Ammon's horn (tissue), 1 donor: ENCODE data around the gene LGMN.

ENCODE experiments used
- DNase-seq: peaks from one replicate; pipeline ENCODE4 v3.0.0-alpha.2; 2016; ENCODE audit warnings: low spot score

The LGMN gene

GRCh38 chr14:92675976-92676375 is 72.5 kb downstream of the LGMN start:
- no peak for DNase-seq

DNA sequence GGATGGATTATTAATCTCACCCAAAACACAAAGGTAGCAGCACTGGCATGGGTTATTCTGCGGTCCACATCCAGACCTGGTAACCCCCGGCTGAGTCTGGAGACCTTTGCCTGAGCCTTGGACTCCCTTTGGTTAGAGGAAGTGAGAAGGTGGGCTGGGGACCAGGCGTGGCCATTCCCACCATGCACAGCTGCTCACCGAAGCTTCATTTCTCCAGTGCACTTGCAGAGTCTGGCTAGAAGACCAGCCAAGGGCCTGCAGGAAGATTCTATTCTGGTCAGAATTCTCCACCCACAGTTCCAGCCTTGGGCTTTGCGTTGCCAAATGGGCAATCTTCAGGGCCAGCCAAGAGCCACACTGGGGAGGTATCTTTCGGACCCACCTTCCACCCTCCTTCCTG is 73.0 kb downstream of the LGMN start:
- DNase-seq: no peak

GRCh38 chr14:92673601-92674150 is 74.8 kb downstream of the LGMN start:
- no peak for DNase-seq

DNA sequence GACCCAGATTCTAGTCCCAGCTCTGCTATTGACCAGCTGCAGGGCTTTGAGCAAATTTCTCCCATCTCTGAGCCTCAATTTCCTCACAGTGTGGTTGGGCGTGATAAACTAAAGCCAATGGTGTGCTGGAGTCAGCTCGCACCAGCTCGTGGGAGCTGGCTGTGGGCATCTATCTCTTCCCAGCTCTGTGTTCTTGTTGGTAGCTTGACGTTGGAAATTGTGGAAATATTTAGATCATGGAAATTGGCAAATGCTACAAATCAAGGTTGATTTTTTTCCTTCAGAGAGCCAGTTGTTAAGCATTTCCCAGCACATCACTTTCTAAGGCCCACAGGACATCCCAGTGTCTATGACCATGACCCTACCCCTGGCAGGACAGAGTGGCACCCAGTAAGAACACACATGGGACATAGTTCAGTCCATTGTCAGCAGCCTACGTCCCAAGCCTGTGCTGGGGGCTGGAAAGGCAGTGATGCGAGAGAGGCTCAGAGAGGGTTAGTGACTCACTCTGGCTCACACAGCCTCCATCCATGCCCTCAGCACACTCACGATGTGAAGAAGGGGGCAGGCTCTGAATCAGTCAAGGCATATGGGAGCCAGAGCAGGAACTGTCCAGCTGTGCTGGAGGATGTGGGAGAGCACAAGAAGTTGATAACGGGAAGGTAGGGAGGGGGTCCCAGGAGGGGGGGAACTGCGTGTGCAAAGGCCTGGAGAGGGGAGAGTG is 77.6 kb downstream of the LGMN start:
- no peak for DNase-seq

GRCh38 chr14:92670160-92670559 is 78.3 kb downstream of the LGMN start:
- DNase-seq: no peak

- no peak for DNase-seq
These were observed 80.0 kb downstream of the LGMN start for GRCh38 chr14:92668276-92668973.

DNA sequence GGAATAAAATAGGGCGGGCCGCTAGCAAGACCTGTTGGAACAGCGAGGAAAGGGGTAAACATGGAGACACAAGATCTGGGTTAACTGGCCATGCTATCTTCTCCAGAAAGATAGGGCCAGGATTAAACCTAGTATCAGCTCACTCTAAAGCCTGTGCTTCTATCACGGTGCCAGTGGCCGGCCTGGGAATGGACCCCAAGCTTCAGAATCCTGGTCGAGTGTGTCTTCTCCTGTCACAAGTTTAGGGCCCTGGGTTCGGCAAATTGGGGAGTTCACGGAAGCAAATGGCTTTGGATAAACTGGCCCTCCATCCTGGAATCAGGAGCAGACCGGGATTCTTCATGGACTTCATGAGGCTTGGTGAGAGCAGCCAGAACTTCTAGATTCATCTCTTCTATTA is 82.2 kb downstream of the LGMN start:
- DNase-seq: no peak

DNA sequence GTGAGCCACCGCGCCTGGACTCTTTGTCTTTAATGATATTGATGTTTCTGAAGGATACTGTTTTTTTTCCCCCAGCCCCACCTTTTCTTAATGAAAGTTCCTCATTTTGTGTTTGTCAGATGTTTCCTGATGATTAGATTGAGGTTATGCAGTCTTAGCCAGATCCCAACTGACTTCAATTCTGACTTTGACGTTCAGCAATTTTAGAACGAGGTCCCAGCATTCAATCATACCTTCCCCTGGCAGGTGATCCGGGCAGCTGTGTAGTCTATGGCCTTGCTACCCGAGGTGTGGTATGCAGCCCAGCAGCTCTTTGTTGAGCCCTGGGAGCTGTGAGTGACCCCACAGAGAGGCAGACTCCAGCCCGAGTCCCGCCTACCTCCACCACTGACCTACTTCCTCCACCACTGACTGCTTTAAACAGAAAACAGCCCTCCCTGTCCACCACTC is 82.7 kb downstream of the LGMN start:
- no peak for DNase-seq

DNA sequence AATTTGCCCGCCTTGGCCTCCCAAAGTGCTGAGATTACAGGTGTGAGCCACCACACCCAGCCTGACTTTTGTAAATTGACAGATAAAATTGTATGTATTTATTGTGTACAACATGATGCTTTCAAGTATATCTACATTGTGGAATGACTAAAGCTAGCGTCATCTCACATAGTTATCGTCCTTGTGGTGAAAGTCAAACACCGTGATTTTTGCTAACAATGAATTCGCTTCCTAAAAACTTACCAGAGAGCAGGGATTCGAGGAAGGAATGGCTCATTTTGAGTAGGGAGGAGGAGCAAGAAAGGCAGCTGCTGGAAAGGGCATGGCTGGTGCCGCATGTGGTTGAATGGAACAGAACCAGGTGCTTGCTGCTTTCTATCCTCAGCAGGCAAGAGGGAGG is 85.4 kb downstream of the LGMN start:
- DNase-seq: no peak

- DNase-seq: no peak
These were observed 87.9 kb downstream of the LGMN start for GRCh38 chr14:92660571-92660970.

DNA sequence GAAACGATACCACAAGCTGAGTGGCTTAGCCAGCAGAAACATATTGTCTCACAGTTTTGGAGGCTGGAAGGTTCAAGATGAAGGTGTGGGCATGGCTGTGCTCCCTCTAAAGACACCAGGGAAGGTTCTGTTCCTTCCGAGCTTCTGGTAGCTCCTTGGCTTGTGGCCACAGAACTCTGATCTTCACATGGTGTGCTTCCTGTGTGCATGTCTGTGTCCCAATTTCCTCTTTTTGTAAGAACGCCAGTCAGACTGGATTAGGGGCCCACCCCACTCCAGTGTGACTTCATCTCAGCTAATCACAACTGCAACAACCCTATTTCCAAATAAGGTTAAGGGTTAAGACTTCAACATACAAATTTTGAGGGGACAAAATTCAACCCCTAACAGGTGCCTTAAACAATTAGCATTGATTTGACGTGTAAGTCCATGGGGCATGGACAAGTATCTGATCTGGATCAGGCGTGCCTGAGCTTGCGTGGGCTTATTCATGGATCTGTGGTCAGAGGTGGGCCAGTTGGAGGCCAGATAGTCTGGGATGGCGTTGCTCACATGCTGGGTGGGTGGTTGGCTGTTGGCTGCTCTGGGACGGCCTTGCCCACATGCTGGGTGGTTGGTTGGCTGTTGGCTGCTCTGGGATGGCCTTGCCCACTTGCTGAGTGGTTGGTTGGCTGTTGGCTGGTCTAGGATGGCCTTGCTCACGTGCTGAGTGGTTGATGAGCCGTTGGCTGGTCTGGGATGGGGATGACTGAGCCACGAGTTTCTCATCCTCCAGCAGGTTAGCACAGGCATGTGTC is 88.5 kb downstream of the LGMN start:
- DNase-seq: peak; percentile 82

DNA sequence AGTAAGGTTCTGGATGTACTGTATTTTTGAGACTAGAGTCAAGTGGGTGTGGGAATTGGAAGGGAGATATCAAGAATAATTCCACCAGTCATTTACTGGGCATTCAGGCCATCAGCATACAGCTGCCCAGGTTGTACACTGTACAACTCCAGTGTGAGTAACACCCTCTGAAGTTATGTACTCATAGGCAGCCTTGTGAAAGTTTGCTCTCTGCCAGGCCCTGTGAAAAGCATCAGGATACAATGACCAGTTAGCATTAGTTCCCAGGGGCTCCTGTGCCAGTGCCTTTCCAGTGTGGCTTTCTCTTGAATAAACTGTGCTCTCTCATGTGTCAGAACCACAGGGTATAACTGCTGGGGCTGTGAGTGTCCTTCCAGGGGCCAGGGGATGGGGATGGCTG is 89.7 kb downstream of the LGMN start:
- DNase-seq: no peak

- no peak for DNase-seq
These were observed 90.3 kb downstream of the LGMN start for GRCh38 chr14:92658160-92658559.

GRCh38 chr14:92657457-92658142 is 90.8 kb downstream of the LGMN start:
- peak; percentile 67 for DNase-seq

DNA sequence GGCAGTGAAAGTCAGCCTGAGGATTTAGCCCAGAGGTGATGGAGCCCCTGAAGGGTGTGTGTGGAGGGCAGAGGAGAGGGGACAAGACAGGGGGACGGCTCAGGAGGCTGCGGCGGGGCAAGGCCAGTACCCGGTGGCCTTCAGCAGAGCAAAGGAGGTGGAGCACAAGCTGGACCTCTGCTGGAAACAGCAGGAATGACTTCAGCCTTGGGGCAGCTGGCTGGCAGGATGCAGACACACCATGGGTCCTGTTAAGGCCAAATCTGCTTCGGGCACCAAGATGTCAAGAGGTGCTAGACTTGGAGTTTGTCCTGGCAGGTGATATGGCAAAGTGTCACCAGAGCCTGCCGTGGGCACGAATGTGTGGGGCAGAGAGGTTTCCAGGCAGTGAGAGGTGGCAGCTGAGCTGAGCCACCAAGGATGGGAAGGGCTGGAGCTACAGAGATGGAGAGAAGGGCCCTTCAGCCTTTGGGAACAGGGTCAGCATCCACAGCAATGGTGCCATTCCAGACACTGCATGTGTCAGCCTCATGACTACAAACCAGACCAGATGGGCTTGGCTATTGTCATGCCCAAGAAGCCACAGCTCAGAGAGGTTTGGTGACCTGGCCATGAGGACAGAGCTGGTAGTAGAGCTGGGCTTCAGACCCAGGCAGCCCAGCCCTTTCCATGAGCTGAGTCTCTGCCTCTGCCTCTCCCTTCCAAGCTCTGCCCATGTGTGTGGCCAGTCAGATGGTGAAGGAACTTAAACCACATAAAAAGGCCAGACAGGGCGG is 91.9 kb downstream of the LGMN start:
- DNase-seq: no peak

DNA sequence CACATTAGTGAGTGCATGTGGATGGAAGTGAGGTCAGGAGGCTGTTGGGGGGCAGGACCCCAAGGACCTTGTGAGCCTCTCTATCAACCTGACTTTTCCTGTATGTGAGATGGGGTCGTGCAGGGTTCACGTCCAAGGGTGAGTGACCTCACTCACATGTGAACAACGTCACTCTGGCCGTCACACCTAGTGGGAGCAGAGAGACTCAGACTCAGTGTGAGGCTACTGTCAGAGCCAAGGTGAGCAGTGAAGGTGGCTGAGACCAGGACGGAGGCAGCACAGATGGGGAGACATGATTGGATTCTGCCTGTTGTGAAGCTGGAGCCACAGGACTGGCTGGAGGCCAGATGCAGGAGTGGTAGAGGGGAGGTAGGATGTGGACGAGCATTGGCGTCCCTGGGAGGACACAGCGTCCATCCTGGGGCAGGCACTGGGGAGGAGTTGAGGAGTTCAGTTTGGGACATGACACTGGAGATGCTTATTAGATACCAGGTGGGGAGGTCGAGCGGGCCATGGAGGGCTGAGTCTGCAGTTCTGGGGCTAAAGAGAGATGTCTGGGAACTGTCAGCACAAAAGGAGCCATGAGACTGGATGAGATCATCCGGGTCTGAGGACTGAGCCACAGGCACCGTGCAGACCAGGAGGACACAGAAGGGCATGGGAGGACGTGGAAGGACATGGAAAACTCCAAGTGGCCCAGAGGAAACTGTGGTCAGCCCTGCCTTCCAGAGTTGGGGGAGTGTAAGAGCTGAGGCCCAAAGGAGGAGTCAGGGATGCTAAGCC is 92.8 kb downstream of the LGMN start:
- DNase-seq: no peak

- DNase-seq: no peak
These were observed 94.1 kb downstream of the LGMN start for GRCh38 chr14:92654239-92654901.
